Measurements from ENCODE around the gene SSRP1. TPM values are rescaled to one million over a fixed set of nuclear protein-coding genes. Genes with fewer than 3 reads are reported as not detected.

SSRP1 gene
- total RNA-seq, 1 experiment from 2014 or later = 173 TPM

- Histone ChIP-seq H3K27ac (ENCODE audit: low read length) (no peak overlapping the region), H3K9me3 (ENCODE audit: control insufficient read depth, insufficient read depth, low read depth, low read length) (no peaks in the 10 kb centered on the region), H3K4me1 (ENCODE audit: control insufficient read depth, insufficient read depth, low read length) (0 out of 2 replicates have a peak, but pooled peaks cover 7% of the 10 kb centered on the region), H3K27me3 (ENCODE audit: control insufficient read depth, insufficient read depth, low read length) (no peaks in the 10 kb centered on the region; the same call in 1 of the 2 replicates), H3K36me3 (ENCODE audit: control insufficient read depth, insufficient read depth, low read length) (no peaks in the 10 kb centered on the region), H3K4me3 (ENCODE audit: low read depth in 2 of 2, low read length in 2 of 2) (no peak overlapping the region)
- TF ChIP-seq, protein P1, sequence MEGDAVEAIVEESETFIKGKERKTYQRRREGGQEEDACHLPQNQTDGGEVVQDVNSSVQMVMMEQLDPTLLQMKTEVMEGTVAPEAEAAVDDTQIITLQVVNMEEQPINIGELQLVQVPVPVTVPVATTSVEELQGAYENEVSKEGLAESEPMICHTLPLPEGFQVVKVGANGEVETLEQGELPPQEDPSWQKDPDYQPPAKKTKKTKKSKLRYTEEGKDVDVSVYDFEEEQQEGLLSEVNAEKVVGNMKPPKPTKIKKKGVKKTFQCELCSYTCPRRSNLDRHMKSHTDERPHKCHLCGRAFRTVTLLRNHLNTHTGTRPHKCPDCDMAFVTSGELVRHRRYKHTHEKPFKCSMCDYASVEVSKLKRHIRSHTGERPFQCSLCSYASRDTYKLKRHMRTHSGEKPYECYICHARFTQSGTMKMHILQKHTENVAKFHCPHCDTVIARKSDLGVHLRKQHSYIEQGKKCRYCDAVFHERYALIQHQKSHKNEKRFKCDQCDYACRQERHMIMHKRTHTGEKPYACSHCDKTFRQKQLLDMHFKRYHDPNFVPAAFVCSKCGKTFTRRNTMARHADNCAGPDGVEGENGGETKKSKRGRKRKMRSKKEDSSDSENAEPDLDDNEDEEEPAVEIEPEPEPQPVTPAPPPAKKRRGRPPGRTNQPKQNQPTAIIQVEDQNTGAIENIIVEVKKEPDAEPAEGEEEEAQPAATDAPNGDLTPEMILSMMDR (IDR thresholded peaks at IDR 0.05) = no peak
- TF ChIP-seq TCF7L2 (IDR thresholded peaks at IDR 0.05; ENCODE audit: low read depth, low read length) (no peak), POLR2AphosphoS5 (IDR thresholded peaks at IDR 0.05; ENCODE audit: low read depth, low read length) (no peak), REST (IDR thresholded peaks at IDR 0.05; ENCODE audit: insufficient read depth in 1 of 2, low read depth in 2 of 2, low read length in 1 of 2) (no peak), SIN3A (IDR thresholded peaks at IDR 0.05; ENCODE audit: borderline replicate concordance, insufficient read depth, low read depth, low read length) (no peak)
- intact Hi-C loops (cut with micrococcal nuclease; ENCODE audit: unreplicated experiment) = no loop called here
- no peak for DNase-seq (ENCODE audit: low read depth, low spot score)
- BruUV-seq (replicated peaks) = no TSS peak
- ATAC-seq = 0 out of 2 replicates have a peak, but pooled peaks have one; percentile 18
- POLR2A ChIA-PET = no interaction called here
- in situ Hi-C loops (cut with HindIII; ENCODE audit: low pct_unique_long_range_greater_than_20kb, low sequenced_read_pairs) = no loop called here
- CTCF ChIA-PET = no interaction called here
These were observed 23.3 kb upstream of the SSRP1 start for GRCh38 chr11:57358991-57359390.

DNA sequence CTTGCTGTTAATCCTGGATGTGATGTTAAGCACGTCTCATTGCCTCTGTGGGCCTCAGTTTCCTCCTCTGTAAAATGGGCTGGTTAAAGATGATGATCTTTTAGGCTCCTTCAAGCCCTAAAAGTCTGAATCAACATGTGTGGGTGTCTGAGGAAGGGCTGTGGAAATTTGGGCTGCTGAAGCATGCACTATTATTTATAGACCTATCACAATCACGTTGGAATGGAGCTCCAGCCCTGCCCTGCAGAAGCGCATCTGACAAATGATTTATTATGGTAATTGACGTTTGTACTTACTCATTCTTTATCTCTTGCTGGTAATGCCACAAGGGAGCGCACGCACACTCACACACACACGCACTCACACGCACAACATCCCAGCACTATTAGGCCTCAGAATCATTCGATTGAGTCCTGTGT is 22.9 kb upstream of the SSRP1 start:
- in situ Hi-C loops (cut with HindIII; ENCODE audit: low pct_unique_long_range_greater_than_20kb, low sequenced_read_pairs) (no loop called here), intact Hi-C loops (cut with micrococcal nuclease; ENCODE audit: unreplicated experiment) (no loop called here)
- no peak for ATAC-seq
- CTCF ChIA-PET = no interaction called here
- POLR2A ChIA-PET = no interaction called here
- Histone ChIP-seq H3K36me3 (ENCODE audit: control insufficient read depth, insufficient read depth, low read length) (no peaks in the 10 kb centered on the region), H3K4me1 (ENCODE audit: control insufficient read depth, insufficient read depth, low read length) (0 out of 2 replicates have a peak, but pooled peaks cover 7% of the 10 kb centered on the region), H3K4me3 (ENCODE audit: low read depth in 2 of 2, low read length in 2 of 2) (no peak overlapping the region), H3K27me3 (ENCODE audit: control insufficient read depth, insufficient read depth, low read length) (no peaks in the 10 kb centered on the region), H3K9me3 (ENCODE audit: control insufficient read depth, insufficient read depth, low read depth, low read length) (no peaks in the 10 kb centered on the region), H3K27ac (ENCODE audit: low read length) (no peak overlapping the region)
- no peak for DNase-seq (ENCODE audit: low read depth, low spot score)
- no TSS peak for BruUV-seq (replicated peaks)
- TF ChIP-seq, protein P1 (IDR thresholded peaks at IDR 0.05) = no peak
- TF ChIP-seq SIN3A (IDR thresholded peaks at IDR 0.05; ENCODE audit: borderline replicate concordance, insufficient read depth, low read depth, low read length) = no peak
- TF ChIP-seq TCF7L2 (IDR thresholded peaks at IDR 0.05; ENCODE audit: low read depth, low read length) = no peak
- no peak for TF ChIP-seq REST (IDR thresholded peaks at IDR 0.05; ENCODE audit: insufficient read depth in 1 of 2, low read depth in 2 of 2, low read length in 1 of 2)
- TF ChIP-seq POLR2AphosphoS5 (IDR thresholded peaks at IDR 0.05; ENCODE audit: low read depth, low read length) = no peak
